SK-N-SH (cell line): ENCODE data around the gene FBN2. TPM values are rescaled to one million over a fixed set of nuclear protein-coding genes. Genes with fewer than 3 reads are reported as not detected.

ENCODE experiments used
- CTCF ChIA-PET: fragments of 300-600, 350-600 bp; formaldehyde crosslinking; extraction: SDS; loops from one replicate; lab custom pipeline; 2021; lab: Yijun Ruan, JAX
- POLR2A ChIA-PET: fragments of 350-600 bp; sonication (Branson Sonifier 250); formaldehyde crosslinking; extraction: SDS; loops from one replicate; lab custom pipeline; 2020; ENCODE audit warnings: antibody characterized with exemption, inconsistent platforms; lab: Yijun Ruan, JAX
- DNase-seq: peaks from one replicate; pipeline ENCODE4 v3.0.0; 2012
- H2AFZ ChIP-seq: fragments of 200-600 bp; sonication (generic); 2 replicates; pipeline ENCODE4 v1.8.1; 2016; ENCODE audit warnings: antibody characterized with exemption, mild to moderate bottlenecking, low read depth
- H3F3A ChIP-seq: fragments of 200-600 bp; sonication (generic); replicated peaks from 2 replicates; pipeline ENCODE3; 2016; ENCODE audit warnings: antibody characterized with exemption, mild to moderate bottlenecking; ENCODE audit not compliant: insufficient read depth
- H3K27ac ChIP-seq, 2 experiments: fragments of 200-500 bp in 1 of 2; fragments of 200-600 bp in 1 of 2; sonication (Bioruptor generic) in 1 of 2; sonication (generic), shearing (Covaris generic) in 1 of 2; 2 replicates each; pipeline versions ENCODE4 v1.5.1 to v1.6.1; 2014 to 2016; ENCODE audit warnings: low read depth in 2 of 2, inconsistent platforms in 1 of 2, low read length in 1 of 2, mild to moderate bottlenecking in 1 of 2, mixed read lengths in 1 of 2
- H3K27me3 ChIP-seq: fragments of 200-600 bp; sonication (generic), shearing (Covaris generic); 2 replicates; pipeline ENCODE4 v1.6.1; 2016; ENCODE audit warnings: mixed run types; ENCODE audit not compliant: insufficient read depth
- H3K36me3 ChIP-seq, 2 experiments: fragments of 200-500 bp in 1 of 2; fragments of 200-600 bp in 1 of 2; sonication (Bioruptor generic) in 1 of 2; sonication (generic) in 1 of 2; replicated peaks in 1 of 2; 2 replicates each; pipeline versions ENCODE3 to v1.5.1; 2014 to 2016; ENCODE audit warnings: low read length in 1 of 2, mild to moderate bottlenecking in 1 of 2; ENCODE audit not compliant: insufficient read depth in 2 of 2, control insufficient read depth in 1 of 2
- H3K4me1 ChIP-seq, 2 experiments: fragments of 200-500 bp in 1 of 2; fragments of 200-600 bp in 1 of 2; sonication (Bioruptor generic) in 1 of 2; sonication (generic), shearing (Covaris generic) in 1 of 2; 2 replicates each; pipeline versions ENCODE4 v1.5.1 to v1.6.1; 2014 to 2016; ENCODE audit warnings: low read depth in 1 of 2, low read length in 1 of 2, mixed run types in 1 of 2; ENCODE audit not compliant: insufficient read depth in 2 of 2, control insufficient read depth in 1 of 2
- H3K4me2 ChIP-seq: fragments of 200-600 bp; sonication (generic), shearing (Covaris generic); 2 replicates; pipeline ENCODE4 v1.6.1; 2017; ENCODE audit warnings: mixed run types
- H3K4me3 ChIP-seq, 2 experiments: fragments of 200-500 bp in 1 of 2; fragments of 200-600 bp in 1 of 2; sonication (Bioruptor generic) in 1 of 2; sonication (generic), shearing (Covaris generic) in 1 of 2; 2 replicates each; pipeline versions ENCODE4 v1.5.1 to v1.8.1; 2014 to 2016; ENCODE audit warnings: low read depth in 2 of 2, inconsistent platforms in 1 of 2, low read length in 1 of 2, mild to moderate bottlenecking in 1 of 2, mixed read lengths in 1 of 2, moderate library complexity in 1 of 2
- H3K79me2 ChIP-seq: fragments of 200-600 bp; sonication (generic); 2 replicates; pipeline ENCODE4 v1.8.1; 2017; ENCODE audit warnings: mild to moderate bottlenecking; ENCODE audit not compliant: insufficient read depth
- H3K9ac ChIP-seq: fragments of 200-600 bp; sonication (generic); 2 replicates; pipeline ENCODE4 v1.6.1; 2017; ENCODE audit warnings: mixed run types
- H3K9me2 ChIP-seq: fragments of 200-600 bp; sonication (generic); 2 replicates; pipeline ENCODE4 v1.6.1; 2017; ENCODE audit warnings: mixed run types
- H3K9me3 ChIP-seq: fragments of 200-600 bp; sonication (generic); 2 replicates; pipeline ENCODE4 v1.6.1; 2017; ENCODE audit warnings: mixed run types, mild to moderate bottlenecking, moderate library complexity
- H4K20me1 ChIP-seq: fragments of 200-600 bp; sonication (generic); 2 replicates; pipeline ENCODE4 v1.6.1; 2017; ENCODE audit warnings: mild to moderate bottlenecking, mixed run types; ENCODE audit not compliant: insufficient read depth
- CTCF ChIP-seq: fragments of 200-600 bp; sonication (generic); IDR thresholded peaks from 2 replicates; pipeline ENCODE4 v1.6.1; 2017; ENCODE audit warnings: antibody characterized with exemption, mild to moderate bottlenecking, moderate library complexity
- FOXJ3 ChIP-seq: sonication (generic); formaldehyde crosslinking; IDR thresholded peaks from 2 replicates; pipeline ENCODE4 v1.5.1; 2020; ENCODE audit warnings: mild to moderate bottlenecking, missing genetic modification reagents
- FOXM1 ChIP-seq: IDR thresholded peaks from 2 replicates; pipeline ENCODE4 v1.4.0; 2012; ENCODE audit warnings: low read depth, mild to moderate bottlenecking
- GABPA ChIP-seq: IDR thresholded peaks from 2 replicates; pipeline ENCODE4 v1.4.0; 2012; ENCODE audit warnings: low read depth, mild to moderate bottlenecking
- IRF3 ChIP-seq: fragments of 150-350 bp; IDR thresholded peaks from 2 replicates; pipeline ENCODE4 v1.6.1; 2016; ENCODE audit warnings: mild to moderate bottlenecking, low read depth, low read length
- MAX ChIP-seq: IDR thresholded peaks from 2 replicates; pipeline ENCODE4 v1.4.0; 2012; ENCODE audit warnings: low read depth
- MEF2A ChIP-seq: IDR thresholded peaks from 2 replicates; pipeline ENCODE4 v1.4.0; 2012; ENCODE audit warnings: low read depth, borderline replicate concordance
- MXI1 ChIP-seq: IDR thresholded peaks from 2 replicates; pipeline ENCODE4 v1.6.1; 2012; ENCODE audit warnings: mild to moderate bottlenecking, low read depth, low read length, improper control_type of control experiment
- RAD21 ChIP-seq: IDR thresholded peaks from 2 replicates; pipeline ENCODE4 v1.6.1; 2012; ENCODE audit warnings: mild to moderate bottlenecking, low read length
- RCOR1 ChIP-seq: fragments of 150-350 bp; IDR thresholded peaks from 2 replicates; pipeline ENCODE4 v1.6.1; 2017; ENCODE audit warnings: antibody characterized with exemption, low read length
- RXRA ChIP-seq: IDR thresholded peaks from 2 replicates; pipeline ENCODE4 v1.4.0; 2012; ENCODE audit warnings: low read depth, mild to moderate bottlenecking, borderline replicate concordance
- SIN3A ChIP-seq: IDR thresholded peaks from 2 replicates; pipeline ENCODE4 v1.6.1; 2012; ENCODE audit warnings: low read depth, mild to moderate bottlenecking, low read length, moderate library complexity, borderline replicate concordance
- SMC3 ChIP-seq: IDR thresholded peaks from 2 replicates; pipeline ENCODE4 v1.6.1; 2012; ENCODE audit warnings: low read depth, low read length, improper control_type of control experiment
- TAF1 ChIP-seq: IDR thresholded peaks from 2 replicates; pipeline ENCODE4 v1.6.1; 2012; ENCODE audit warnings: low read depth, mild to moderate bottlenecking, low read length, moderate library complexity, borderline replicate concordance
- USF2 ChIP-seq: fragments of 150-350 bp; IDR thresholded peaks from 2 replicates; pipeline ENCODE4 v1.6.1; 2017; ENCODE audit warnings: antibody characterized with exemption, low read length, low read depth, borderline replicate concordance
- ZBTB33 ChIP-seq: IDR thresholded peaks from 2 replicates; pipeline ENCODE4 v1.4.0; 2012; ENCODE audit warnings: low read depth, borderline replicate concordance
- WGBS: methylation state at CpG from one replicate; pipeline ENCODE4 v1.1.6; 2017; ENCODE audit warnings: low lambda C conversion rate; 5-methylcytosine and 5-hydroxymethylcytosine counted together
- polyA plus RNA-seq, 3 experiments: library from polyadenylated mRNA; depleted of rRNA; stranded (reverse); fragments of >200 nt; gene quantifications; 2 replicates each; pipeline ENCODE4 v1.2.3, GENCODE V29; 2012

FBN2 gene
- polyA plus RNA-seq, 1 of the 3 experiments (the other 2 are of a cell fraction): 2.2 TPM

- no peak for DNase-seq
- H3K4me2 ChIP-seq: no peak overlapping the region
- no peaks in the 10 kb centered on the region for H3K9me3 ChIP-seq
- no peak overlapping the region for H2AFZ ChIP-seq
- ChIA-PET CTCF (interaction anchor here (1.0 kb wide), 1 partner anchor 14 kb away, joined by 3 read pairs; no protein-coding TSS in a partner anchor), POLR2A (no interaction called here)
- no peak for TF ChIP-seq MEF2A
- TF ChIP-seq GABPA: no peak
- no peak for TF ChIP-seq ZBTB33
- no peak for TF ChIP-seq CTCF
- no peak for TF ChIP-seq RAD21
- no peak for TF ChIP-seq MXI1
- no peak for TF ChIP-seq FOXM1
- TF ChIP-seq MAX: no peak
- no peak for TF ChIP-seq RXRA
- no peak for TF ChIP-seq IRF3
- 43% methylated on average over 2 of the region's 2 CpGs for WGBS
- H3K27ac ChIP-seq: no peak overlapping the region
- no peaks in the 10 kb centered on the region for H3F3A ChIP-seq
- H3K79me2 ChIP-seq: no peaks in the 10 kb centered on the region
- H4K20me1 ChIP-seq: no peaks in the 10 kb centered on the region
- H3K4me1 ChIP-seq: no peaks in the 10 kb centered on the region
- no peak overlapping the region for H3K9ac ChIP-seq
- H3K4me3 ChIP-seq: no peak overlapping the region
- H3K9me2 ChIP-seq: no peaks in the 10 kb centered on the region
- H3K36me3 ChIP-seq: no peaks in the 10 kb centered on the region
- H3K27me3 ChIP-seq: peaks cover 6% of the 10 kb centered on the region; the same call in 1 of the 2 replicates
Observed at GRCh38 chr5:128225245-128226030, 312.6 kb downstream of the FBN2 start.

- Histone ChIP-seq H4K20me1 (no peaks in the 10 kb centered on the region), H2AFZ (no peak overlapping the region), H3K4me1 (no peaks in the 10 kb centered on the region), H3K9me2 (no peaks in the 10 kb centered on the region), H3K9ac (no peak overlapping the region), H3K36me3 (no peaks in the 10 kb centered on the region), H3K9me3 (no peaks in the 10 kb centered on the region), H3K27me3 (peaks cover 13% of the 10 kb centered on the region; the same call in 1 of the 2 replicates), H3F3A (no peaks in the 10 kb centered on the region), H3K79me2 (no peaks in the 10 kb centered on the region), H3K4me2 (no peak overlapping the region), H3K4me3 (no peak overlapping the region), H3K27ac (no peak overlapping the region)
- CTCF ChIA-PET: interaction anchor here (1.0 kb wide), 1 partner anchor 13 kb away, joined by 3 read pairs; no protein-coding TSS in a partner anchor
- TF ChIP-seq RCOR1 (no peak), FOXJ3 (CRISPR knock-in tag) (no peak), RXRA (no peak), SMC3 (no peak), TAF1 (no peak), USF2 (no peak), SIN3A (no peak)
- POLR2A ChIA-PET: no interaction called here
- WGBS: 0% methylated on average over 1 of the region's 1 CpG
- DNase-seq: no peak
Observed at GRCh38 chr5:128224336-128224735, 313.7 kb downstream of the FBN2 start.
